NCI-H1417 treated with DMSO at 0.1 percent for 48 hours (cell line): ENCODE results near the gene PDE4D.

Experiments used
- DNase-seq: peaks from one replicate; lab custom pipeline; 2025; lab: John Stamatoyannopoulos, UW

The PDE4D gene

DNA sequence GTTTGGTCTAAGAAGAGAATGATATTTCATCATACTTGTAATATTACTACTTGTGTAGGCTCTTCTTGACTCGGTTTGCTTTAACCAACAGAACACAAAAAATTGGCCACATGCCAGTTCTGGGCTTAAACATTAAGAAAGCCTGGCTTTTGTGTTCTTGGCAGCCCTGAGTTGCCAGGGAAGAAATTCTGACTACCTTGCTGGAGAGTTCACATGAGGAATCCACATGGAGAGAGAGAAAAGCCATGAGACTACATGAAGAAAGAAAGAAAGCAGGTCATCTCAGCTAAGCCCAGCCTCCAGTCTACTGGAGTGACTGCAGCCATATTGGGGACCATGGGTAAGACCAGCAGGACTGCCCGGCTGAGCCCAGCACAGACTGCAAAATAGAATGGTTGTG, 785.8 kb downstream of the PDE4D start:
- DNase-seq: no peak

- no peak for DNase-seq
These were observed 789.0 kb downstream of the PDE4D start for GRCh38 chr5:59104400-59105127.

GRCh38 chr5:59103303-59103702, 790.2 kb downstream of the PDE4D start:
- DNase-seq: no peak

DNA sequence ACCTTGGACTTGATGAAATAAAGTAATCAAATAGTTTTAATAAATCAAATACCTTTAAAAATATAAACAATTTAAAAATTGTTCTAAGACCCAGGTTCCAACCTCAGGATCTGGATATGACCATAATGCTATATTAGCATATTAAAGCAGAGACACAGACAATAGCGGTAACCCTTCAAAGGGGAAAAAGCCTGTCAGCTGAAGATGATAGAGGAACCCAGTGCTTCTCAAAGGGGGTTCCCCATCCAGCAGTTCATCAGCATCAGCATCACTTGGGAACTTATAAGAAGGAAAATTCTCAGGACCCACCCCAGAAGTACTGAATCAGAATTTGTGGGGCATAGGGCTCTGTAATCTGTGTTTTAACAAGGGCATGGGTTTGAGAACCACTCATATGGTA, 791.1 kb downstream of the PDE4D start:
- DNase-seq: no peak

DNA sequence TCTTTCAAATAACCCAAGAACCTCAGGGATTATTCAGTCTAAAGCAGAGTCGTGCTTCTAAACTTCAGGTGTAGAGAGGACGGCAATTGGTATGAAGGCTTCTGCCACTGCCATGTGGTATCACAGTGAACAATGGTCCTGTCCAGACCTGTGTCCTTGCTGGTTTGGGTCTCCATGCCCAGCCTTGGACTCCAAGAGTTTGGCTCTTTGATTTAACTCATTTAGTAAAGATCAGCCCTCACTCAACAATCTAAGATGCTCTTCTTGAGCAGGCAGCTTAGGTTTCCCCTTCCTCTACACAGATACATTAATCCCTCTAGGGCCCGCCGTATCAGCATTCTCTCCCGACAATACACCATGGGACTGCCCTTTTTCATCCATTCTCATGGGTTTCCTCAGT, 792.7 kb downstream of the PDE4D start:
- DNase-seq: no peak

- DNase-seq: no peak
These were observed 793.6 kb downstream of the PDE4D start for GRCh38 chr5:59099995-59100345.

DNA sequence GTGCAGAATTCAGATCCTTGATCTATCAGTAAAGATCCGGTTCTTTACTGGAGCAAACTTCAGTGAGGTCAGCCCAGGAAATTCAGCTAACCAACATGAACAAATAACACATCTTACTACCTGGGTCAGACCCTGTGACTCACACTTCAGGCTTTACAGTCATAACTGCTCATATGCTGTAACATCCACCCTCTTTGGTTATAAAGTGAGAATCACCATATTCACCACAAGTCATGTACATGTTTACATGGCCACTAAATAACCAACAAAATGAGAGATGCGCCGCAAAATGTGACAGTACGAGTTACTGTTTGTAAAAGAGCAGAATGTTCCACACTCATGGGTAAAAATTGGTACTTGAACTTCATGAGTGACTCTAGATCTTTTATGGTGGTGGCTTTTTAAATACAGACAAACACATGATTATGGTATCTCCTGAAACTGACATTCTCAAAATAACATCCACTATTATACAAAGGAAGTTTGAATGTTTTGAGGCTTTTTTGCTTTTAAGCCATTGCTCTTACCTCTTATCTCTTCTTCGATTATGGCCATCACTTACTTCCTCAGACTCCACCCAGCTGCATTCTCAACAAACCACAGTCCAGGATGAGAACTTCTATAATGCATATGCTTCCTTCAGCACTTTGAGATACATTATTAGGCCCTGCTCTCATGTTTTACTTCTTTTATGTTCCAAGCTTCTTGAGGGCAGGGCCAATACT, 794.1 kb downstream of the PDE4D start:
- DNase-seq: no peak

- DNase-seq: no peak
These were observed 794.8 kb downstream of the PDE4D start for GRCh38 chr5:59098743-59099142.

GRCh38 chr5:59097712-59098111, 795.8 kb downstream of the PDE4D start:
- DNase-seq: no peak

- no peak for DNase-seq
These were observed 796.4 kb downstream of the PDE4D start for GRCh38 chr5:59097116-59097515.

DNA sequence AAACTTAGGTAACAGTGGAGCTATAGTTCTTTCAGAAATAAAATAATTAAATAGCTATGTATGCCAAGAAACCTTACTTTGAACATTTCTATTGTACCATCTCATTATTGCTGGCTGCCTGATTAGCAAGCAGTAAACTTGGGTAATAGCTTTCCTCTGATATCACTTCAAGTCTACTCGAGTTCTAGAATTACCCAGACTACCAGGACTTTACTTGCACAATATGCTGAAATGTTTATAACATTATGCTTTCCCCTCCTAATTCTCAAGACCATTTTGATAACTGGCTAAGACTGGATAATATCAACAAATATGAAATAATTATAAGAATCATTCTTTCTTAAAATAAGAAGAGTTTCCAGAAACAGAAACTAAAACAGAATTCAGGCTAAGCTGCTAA, 798.0 kb downstream of the PDE4D start:
- no peak for DNase-seq

DNA sequence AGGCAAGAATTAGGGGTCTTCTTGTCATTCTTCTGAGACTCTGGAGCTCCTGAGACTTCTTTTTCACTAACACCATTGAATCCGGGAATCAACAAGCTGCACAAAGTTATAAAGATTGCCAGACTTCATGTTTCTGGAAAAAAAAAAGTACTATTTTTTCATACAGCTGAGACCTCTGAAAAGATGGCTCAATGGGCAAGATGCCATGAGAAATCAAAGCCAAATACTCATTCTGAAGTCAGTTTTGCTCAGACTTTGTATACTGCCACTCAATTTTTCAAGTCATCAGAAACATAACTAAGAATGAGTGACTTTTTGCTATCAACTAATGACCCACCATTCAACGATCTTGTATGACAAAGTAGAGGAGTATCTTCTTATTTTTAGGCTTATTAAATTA, 798.7 kb downstream of the PDE4D start:
- no peak for DNase-seq

- no peak for DNase-seq
These were observed 800.2 kb downstream of the PDE4D start for GRCh38 chr5:59093329-59093728.

DNA sequence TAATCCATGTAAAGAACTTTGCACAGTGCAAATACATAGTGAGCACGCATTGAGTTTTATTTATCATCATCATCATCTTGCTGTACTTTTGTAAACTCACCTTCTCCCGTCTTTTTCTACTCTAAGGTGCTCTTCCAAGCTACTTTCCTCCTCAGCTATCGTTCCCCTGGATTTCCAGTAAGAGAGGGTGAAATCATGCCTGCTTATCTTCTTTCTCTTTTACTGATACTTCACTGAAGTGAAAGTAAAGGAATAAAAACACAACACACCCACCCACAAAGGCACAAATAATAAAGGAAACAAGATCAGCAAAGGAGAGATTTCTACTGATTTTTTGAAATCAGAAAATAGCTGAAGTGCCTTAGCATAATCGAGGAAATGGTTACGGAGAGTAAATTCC, 800.8 kb downstream of the PDE4D start:
- DNase-seq: no peak

DNA sequence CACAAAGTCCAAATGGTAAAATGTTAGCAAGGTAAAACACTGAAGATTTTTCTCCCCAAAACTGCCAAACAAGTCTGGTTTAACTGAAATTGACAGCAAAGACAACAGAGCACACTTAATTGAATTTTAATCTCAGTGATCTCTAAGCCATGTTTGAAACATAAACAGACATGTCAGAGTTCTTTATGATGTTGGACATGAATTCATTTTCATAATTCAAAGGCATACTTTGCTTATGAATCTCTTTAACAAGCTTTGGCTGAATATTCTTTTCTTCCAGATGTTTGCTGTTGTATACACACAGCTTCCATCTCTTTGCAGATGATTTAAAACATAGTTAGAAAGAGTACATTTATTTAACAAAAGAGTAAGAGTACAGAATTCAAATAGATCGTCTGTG, 801.6 kb downstream of the PDE4D start:
- DNase-seq: no peak

DNA sequence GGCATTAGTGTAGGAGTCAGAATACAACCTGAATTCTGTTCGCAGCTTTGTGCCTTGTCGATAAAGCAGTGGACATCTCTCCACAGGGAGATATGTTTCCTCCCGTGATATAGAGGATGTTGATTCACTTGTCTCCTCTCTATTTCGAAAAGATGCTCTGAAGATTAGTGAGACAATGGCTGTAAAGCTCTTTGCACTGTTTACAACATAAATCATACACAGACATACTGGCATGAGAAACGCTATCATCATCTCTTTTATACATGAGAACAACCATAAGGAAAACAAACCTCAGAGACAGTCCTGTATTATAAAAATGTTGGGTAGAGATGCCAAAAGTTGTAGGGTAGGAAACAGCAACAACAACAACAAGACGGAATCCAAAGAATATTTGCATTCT, 803.2 kb downstream of the PDE4D start:
- no peak for DNase-seq

DNA sequence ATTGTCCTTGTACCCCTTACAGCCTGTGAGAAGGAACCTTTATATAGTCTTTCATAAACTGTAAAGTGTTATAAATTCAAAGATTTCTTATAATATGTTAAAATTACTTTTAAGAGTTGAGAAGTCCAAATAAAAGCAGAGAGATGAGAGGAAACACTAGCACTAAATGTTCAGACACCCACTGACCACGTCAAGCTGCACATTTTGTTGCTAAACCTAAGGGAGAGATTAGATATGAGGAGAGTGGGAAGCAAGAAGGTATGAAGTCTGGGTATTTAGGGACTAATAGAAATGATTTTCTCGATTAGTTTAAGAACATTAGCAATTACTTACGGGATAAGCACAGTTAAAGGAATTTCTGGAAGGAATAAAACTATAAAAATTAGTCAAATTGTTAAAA, 803.8 kb downstream of the PDE4D start:
- DNase-seq: no peak

DNA sequence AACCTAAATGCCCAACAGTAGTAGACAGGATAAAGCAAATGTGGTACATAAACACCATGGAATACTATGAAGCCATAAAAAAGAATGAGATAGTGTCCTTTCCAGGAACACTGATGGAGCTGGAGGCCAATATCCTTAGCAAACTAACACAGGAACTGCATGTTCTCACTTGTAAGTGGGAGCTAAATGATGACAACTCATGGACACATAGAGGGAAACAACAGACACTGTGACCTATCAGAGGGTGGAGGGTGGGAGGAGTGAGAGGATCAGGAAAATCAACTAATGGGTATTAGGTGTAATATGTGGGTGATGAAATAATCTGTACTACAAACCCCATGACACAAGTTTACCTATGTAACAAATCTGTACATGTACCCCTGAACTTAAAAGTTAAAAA, 805.0 kb downstream of the PDE4D start:
- no peak for DNase-seq

GRCh38 chr5:59086024-59086423, 807.5 kb downstream of the PDE4D start:
- DNase-seq: no peak

- DNase-seq: no peak
These were observed 811.8 kb downstream of the PDE4D start for GRCh38 chr5:59081693-59082092.

GRCh38 chr5:59079622-59080620, 813.6 kb downstream of the PDE4D start:
- no peak for DNase-seq

DNA sequence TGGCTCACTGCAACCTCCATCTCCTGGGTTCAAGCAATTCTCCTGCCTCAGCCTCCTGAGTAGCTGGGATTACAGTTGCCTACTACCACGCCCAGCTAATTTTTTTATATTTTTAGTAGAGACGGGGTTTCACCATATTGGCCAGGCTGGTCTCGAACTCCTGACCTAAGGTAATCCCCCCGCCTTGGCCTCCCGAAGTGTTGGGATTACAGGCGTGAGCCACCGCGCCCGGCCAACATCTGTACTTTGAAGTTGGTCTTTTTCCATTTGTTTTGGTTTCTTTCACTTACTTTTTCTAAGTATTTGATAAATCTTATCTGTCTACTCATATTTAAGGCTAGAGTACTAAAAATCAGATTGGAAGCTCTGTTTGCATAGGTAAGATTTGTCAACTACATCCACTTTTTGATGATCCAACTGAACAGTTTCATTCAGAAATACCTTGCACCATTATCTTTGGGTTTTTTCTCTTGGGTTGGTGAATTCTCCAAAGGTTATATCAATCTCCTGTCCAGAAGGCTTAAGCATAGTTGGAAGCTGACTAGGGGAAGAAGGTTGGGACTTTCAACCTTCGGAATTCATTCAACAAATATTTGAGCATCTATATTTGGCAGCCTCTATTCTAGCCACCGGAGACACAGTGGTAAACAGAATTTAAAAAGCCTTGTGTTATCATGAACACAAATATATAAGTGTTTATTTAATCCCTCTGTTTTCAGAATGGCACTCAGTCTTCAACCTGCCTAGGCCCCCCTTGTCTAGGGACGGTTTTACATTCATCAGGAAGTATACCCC, 821.6 kb downstream of the PDE4D start:
- no peak for DNase-seq
